ENCODE results near the gene GALNT18. TPM values are rescaled to one million over a fixed set of nuclear protein-coding genes. Genes with fewer than 3 reads are reported as not detected.
"Not testable (repeated sequence)": the region's sequence is repeated elsewhere in the genome, so short reads cannot be mapped to it uniquely, and the experiment has no call there.

GALNT18 gene
- total RNA-seq, 1 experiment from 2014 or later, result 13.5 TPM

DNA sequence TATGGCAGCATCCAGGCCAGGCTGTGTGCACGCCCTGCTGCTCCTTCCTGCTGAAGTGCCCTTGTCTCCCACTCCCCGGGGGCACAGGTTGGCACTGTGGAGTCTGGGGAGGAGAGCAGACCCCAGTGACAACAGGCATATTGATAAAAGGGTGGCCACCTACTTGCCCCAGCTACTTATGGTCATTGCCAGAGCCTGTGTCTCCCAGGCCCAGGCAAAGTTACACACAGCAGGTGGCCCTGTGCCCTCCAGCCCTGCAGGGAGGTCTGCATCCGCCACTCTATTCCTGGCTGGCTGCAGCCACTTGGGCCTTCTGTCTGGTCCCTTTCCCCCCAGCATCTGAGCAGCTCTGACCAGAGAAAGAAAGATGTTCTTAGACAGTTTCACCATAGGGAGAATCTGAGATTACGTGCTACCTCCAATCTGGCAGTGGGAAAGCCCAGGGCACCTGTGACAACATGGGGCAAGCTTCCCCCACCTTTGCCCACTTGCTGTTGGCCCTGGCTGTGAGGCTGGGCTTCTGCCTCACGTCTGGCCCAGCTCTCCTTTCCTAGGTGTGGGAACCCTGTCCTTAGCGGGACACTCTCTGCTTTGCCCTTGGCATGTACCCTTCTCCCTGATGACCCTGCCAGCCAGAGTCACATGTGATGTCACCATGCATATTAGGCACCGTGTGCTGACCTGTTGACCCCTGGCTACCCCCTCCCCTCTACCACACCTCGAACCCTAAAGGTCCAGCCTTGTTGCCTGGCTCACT lies 243.4 kb downstream of the GALNT18 start:
- in situ Hi-C loops (cut with HindIII; ENCODE audit: low pct_unique_long_range_greater_than_20kb, low sequenced_read_pairs), result no loop called here
- DNase-seq (ENCODE audit: low read depth), result no peak

DNA sequence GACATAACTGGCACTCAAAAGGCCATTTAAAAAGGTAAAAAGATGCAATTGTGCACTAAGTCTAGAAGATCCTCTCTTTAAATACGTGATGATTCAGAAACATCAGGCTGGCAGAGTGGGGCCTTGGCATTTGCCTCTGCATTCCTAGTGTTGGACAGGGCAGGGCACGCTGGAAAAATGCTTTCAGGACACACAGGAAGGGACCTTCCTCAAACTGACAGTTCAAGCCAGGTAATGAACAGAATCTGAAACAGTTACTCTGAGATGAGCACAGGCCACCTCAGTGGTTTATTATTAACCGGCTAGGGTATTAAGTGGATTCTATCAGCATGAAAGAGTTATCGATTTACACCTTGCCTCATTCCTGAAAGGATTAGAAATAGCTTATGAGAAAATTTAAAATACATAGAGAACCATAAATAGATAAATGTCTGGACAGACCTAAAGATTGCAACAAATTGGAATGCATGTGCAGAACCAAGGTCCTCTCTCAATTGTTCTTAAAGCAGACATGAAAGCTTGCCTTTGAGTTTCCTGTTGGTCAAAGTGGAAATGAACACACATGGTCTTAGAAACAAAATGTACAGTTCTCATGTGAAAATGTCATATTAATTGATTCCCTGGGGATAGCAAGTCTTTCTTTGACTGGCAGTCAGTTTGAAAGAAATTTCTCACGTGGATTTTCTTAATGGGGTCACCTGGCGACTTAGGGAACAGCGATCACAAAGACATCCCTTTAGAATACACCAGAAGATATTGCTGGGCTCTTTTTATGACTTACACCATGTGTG lies 247.3 kb downstream of the GALNT18 start:
- in situ Hi-C loops (cut with HindIII; ENCODE audit: low pct_unique_long_range_greater_than_20kb, low sequenced_read_pairs), result no loop called here
- no peak for DNase-seq (ENCODE audit: low read depth)

- DNase-seq (ENCODE audit: low read depth), result no peak
- in situ Hi-C loops (cut with HindIII; ENCODE audit: low pct_unique_long_range_greater_than_20kb, low sequenced_read_pairs), result no loop called here
These were observed 247.9 kb downstream of the GALNT18 start for GRCh38 chr11:11373934-11374333.

DNA sequence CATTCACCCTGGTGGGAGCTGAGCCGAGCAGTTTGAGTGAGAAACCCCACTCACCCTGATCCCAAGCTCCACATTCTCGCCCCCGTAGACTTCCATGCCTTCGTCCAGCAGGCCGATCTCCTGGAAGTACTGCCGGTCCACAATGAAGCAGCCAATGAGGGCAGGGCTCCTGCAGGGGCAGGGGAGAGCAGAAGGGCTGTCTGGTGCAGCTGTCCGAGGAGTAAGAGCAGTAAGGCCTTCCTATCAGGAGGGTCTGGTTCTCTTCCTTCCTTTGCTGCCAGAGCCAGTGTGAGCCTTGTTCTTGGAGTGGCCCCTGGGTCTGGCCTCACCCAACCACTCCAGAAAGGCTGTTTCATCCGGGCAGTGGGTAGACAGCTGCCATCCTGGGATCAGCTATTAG lies 249.3 kb downstream of the GALNT18 start:
- in situ Hi-C loops (cut with HindIII; ENCODE audit: low pct_unique_long_range_greater_than_20kb, low sequenced_read_pairs), result no loop called here
- DNase-seq (ENCODE audit: low read depth), result no peak

- in situ Hi-C loops (cut with HindIII; ENCODE audit: low pct_unique_long_range_greater_than_20kb, low sequenced_read_pairs), result no loop called here
- DNase-seq (ENCODE audit: low read depth), result no peak
These were observed 250.9 kb downstream of the GALNT18 start for GRCh38 chr11:11370962-11371303.

GRCh38 chr11:11370255-11370961 lies 251.4 kb downstream of the GALNT18 start:
- DNase-seq (ENCODE audit: low read depth), result no peak
- in situ Hi-C loops (cut with HindIII; ENCODE audit: low pct_unique_long_range_greater_than_20kb, low sequenced_read_pairs), result no loop called here

DNA sequence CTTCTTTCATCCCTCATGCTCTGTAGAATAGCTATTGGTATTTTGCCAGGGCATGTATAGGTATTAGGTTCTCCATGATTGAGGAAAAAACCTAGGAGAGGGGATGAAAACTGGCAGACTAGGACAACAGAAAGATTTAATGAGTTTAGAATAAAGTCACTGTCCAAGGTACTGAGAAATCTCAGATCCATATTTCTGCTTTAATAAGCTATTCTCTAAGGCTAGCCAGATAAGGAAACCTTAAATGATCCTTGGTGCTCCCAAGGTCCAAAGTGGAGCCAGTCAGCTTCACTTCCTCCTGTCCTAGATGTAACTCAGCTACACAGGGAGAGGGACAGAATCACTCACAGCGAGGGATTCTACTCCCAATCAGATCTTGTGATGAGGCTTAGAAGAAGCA lies 255.0 kb downstream of the GALNT18 start:
- DNase-seq (ENCODE audit: low read depth), result no peak
- in situ Hi-C loops (cut with HindIII; ENCODE audit: low pct_unique_long_range_greater_than_20kb, low sequenced_read_pairs), result no loop called here

GRCh38 chr11:11363674-11364073 lies 258.1 kb downstream of the GALNT18 start:
- in situ Hi-C loops (cut with HindIII; ENCODE audit: low pct_unique_long_range_greater_than_20kb, low sequenced_read_pairs), result no loop called here
- DNase-seq (ENCODE audit: low read depth), result no peak

GRCh38 chr11:11359611-11360010 lies 262.2 kb downstream of the GALNT18 start:
- DNase-seq (ENCODE audit: low read depth), result no peak
- in situ Hi-C loops (cut with HindIII; ENCODE audit: low pct_unique_long_range_greater_than_20kb, low sequenced_read_pairs), result no loop called here

DNA sequence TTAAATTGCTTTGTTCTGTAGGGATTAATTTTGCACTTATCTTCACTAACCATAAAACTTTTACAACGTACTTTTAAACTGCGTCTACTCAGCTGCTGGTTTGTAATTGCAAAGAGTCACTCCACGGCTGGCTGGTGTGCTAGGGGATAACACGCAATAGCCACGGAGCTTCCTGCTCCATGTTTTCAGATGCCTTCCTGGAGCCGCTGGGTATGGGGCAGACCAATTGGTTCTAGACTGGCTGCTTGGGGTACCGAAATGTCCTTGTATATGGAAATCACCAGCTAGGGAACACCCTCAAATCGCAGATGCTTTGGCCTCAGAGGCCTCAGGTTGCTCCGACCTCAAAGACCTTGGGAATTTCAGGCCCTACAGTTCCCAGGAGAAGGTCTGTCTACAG lies 265.0 kb downstream of the GALNT18 start:
- in situ Hi-C loops (cut with HindIII; ENCODE audit: low pct_unique_long_range_greater_than_20kb, low sequenced_read_pairs), result no loop called here
- DNase-seq (ENCODE audit: low read depth), result no peak

DNA sequence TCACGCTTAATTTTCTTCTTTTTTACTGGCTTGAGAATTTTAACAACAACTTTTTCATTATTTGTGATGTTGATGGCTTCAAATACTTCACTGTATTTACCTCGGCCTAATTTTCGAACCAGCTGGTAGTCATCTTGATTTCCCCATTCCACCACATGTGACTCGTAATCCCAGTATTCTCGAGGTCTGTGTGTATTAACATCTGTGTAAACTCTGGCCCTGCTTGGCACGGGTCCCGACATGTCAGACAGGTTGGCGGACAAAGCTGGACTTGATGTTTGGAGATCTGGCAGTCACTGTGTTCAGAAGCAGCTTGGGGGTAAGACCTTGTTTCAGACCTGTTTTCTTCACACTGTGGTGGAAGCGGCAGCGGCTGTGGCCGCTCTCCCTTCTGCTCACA lies 268.9 kb downstream of the GALNT18 start, which contains the start of gene CSNK2A3:
Gene CSNK2A3, minus strand, starts transcription at position 373 of the 400 bp plus-strand sequence. Its CDS starts 131 bp downstream, at position 242.
- DNase-seq (ENCODE audit: low read depth); in situ Hi-C loops (cut with HindIII; ENCODE audit: low pct_unique_long_range_greater_than_20kb, low sequenced_read_pairs): not testable (repeated sequence)

DNA sequence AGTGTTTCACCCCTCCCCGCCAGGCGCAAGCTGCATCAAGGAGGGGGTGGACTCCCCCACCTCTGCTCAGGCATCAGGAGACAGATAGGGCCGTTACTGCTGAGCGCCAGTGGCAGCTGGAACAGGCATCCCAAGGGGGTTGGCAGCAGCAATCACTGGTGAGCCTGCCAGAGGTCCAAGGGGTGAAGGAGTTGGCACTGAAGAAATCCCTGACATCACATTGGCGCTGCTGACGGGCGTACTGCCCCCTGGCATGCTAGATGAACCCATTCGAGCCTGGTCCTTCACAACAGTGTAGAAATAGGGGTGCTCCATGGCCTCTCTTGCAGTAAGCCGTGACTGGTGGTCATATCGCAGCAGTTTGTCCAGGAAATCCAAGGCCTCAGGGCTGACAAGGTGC lies 270.0 kb downstream of the GALNT18 start:
- in situ Hi-C loops (cut with HindIII; ENCODE audit: low pct_unique_long_range_greater_than_20kb, low sequenced_read_pairs), result not testable (repeated sequence)

DNA sequence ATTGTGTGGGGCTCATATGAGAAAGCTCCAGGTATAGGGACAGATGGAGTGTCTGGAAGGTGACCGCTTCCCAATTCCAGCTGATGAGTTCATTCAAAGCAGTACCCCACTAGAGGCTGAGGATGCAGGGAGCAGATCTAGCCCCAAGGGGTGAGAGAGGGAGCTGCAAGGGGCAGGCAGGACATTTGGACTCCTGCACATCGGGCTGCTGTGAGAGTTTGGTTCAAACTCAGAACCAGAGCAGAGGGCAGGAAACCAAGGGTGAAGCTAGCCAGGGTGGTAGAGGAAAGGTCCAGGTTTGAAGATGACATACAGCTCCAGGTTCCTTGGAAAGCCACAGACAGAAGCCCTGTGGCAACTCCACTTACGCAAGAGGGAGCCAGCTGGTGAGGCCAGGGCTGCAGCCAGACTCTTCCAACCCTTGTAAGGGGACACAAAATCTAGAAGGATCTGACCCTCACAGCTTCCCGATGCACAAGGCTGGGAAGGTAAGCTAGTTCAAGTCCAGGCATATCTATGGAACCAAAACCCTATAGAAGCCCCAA lies 270.7 kb downstream of the GALNT18 start:
- in situ Hi-C loops (cut with HindIII; ENCODE audit: low pct_unique_long_range_greater_than_20kb, low sequenced_read_pairs), result no loop called here
- DNase-seq (ENCODE audit: low read depth), result no peak

More for the DNA sequence above, 270.0 kb downstream of the GALNT18 start:
- DNase-seq (ENCODE audit: low read depth), result not testable (repeated sequence)

DNA sequence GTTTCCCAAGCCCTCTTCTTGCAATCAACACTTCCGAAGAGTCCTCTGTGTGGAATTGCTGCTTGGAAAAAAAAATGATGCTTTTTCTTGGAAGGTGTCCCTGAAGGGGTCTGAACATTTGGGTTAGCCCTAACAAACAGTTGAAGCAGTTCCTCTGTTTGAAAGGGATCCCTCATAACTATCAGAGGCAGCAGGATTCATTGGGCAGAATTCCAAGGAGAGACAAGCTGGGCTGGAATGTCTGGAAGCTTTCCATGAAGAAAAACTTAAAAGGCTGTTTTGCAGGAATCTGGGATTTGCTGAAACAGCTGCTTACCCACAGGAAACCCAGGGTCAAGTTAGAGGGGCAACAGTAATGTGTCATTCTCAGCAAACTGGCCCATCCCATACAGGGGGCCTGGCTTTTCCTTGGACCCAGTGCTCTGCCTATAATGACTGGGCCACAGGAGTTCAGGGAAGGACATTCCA lies 271.9 kb downstream of the GALNT18 start:
- no peak for DNase-seq (ENCODE audit: low read depth)
- in situ Hi-C loops (cut with HindIII; ENCODE audit: low pct_unique_long_range_greater_than_20kb, low sequenced_read_pairs), result no loop called here

DNA sequence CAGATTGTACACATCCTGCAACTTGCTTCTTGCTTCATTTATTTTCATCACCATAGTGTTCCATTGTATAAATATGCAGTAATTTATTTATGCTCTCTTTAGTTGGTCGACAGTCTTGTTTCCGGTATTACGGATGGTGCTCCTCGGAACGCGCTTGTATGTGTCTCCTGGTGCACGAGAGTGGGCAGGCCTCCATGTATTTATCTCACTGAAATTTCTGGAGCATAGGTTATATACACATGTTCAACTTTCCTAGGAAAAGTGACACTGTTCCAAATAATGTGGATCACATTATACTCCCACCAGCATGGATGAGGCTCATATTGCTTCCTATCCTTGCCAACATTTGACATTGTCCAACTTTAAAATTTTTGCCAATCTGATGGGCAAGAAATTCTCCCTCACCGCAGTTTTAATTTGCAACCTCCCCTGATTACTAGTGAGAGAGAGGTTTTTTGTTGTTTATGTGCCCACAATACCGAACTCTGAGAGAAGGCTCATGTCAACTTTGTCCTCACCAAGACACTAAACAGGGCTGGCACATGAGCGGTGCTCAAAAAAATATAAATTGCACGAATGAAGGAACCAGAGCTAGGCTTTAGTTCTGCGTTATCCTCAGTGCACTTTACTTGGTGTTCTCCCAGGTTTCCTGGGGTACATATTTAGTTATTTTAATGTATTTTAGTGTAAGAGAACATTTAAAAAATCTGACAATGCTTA lies 272.5 kb downstream of the GALNT18 start:
- DNase-seq (ENCODE audit: low read depth), result no peak

DNA sequence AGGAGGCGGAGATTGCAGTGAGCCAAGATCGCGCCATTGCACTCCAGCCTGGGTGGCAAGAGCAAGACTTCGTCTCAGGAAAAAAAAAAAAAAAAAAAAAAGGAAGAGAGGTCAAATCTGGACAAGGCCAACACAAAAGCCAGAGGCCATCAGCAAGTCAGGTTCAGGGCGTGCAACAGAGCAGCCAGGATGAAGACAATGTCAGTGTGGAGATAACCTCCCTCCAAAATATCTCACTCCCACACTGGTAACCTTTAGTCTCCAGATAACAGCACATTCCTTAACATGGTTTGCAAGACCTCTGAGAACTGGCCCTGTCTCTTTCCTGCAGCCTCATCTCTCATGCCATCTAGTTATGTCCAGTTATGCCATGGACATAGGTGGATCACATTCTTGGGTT lies 273.5 kb downstream of the GALNT18 start:
- in situ Hi-C loops (cut with HindIII; ENCODE audit: low pct_unique_long_range_greater_than_20kb, low sequenced_read_pairs), result no loop called here
- no peak for DNase-seq (ENCODE audit: low read depth)

More for the DNA sequence above, 272.5 kb downstream of the GALNT18 start:
- in situ Hi-C loops (cut with HindIII; ENCODE audit: low pct_unique_long_range_greater_than_20kb, low sequenced_read_pairs), result no loop called here

DNA sequence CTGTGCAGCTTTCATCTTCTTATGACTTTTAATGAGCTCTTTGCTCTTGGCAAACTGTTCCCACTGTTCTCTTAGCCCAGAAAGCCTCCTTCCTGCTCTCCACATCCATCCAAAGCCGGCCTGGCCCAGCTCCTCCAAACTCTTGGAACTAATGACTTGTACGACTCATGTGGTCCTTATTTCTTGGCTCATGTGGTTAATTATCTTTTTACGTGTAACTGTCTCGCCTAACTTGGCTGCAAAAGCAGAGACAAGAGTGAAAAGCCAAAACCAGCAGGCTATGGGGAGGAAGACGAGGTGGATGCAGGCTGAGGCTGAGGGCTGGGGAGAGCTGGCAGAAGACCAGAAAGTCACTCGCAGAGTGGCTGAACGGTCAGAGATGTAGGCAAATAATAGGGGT lies 274.2 kb downstream of the GALNT18 start:
- DNase-seq (ENCODE audit: low read depth), result no peak
- in situ Hi-C loops (cut with HindIII; ENCODE audit: low pct_unique_long_range_greater_than_20kb, low sequenced_read_pairs), result no loop called here

DNA sequence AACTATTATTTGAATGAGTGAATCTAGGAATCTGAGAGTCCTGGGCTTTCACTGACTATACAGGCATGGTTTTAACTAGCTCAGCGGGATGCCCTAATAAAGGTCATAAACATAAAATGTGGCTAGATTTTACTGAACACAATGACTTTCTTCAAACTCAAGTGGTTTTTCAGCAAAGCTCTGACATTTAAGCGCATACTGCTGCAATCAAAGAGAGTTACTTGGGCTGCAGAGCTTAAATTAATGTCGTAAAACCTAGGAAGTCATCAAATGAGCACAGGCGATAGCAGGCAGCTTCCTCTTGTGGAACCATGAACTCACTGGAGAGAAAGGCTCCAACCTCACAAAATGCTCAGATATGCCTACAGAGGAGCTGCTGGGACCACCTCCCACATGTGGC lies 275.5 kb downstream of the GALNT18 start:
- no peak for DNase-seq (ENCODE audit: low read depth)
- in situ Hi-C loops (cut with HindIII; ENCODE audit: low pct_unique_long_range_greater_than_20kb, low sequenced_read_pairs), result no loop called here

Data from Caki2 (cell line).